ENCODE data around the gene CBLN1.

GRCh38 chr16:49284962-49285361 lies 3.3 kb upstream of the CBLN1 start:
- TF ChIP-seq CTCF (IDR thresholded peaks at IDR 0.05 in 2 of 3, conservative IDR thresholded peaks at IDR 0.05 in 1 of 3; ENCODE audit: borderline replicate concordance in 1 of 3, insufficient read depth in 1 of 3, low read depth in 2 of 3, low read length in 2 of 3): no peak
- no peak for TF ChIP-seq JUND (IDR thresholded peaks at IDR 0.05)
- no peak for TF ChIP-seq POLR2AphosphoS5 (IDR thresholded peaks at IDR 0.05; ENCODE audit: low read depth, low read length)
- TF ChIP-seq POLR2A (IDR thresholded peaks at IDR 0.05; ENCODE audit: borderline replicate concordance, extremely low read depth, insufficient read depth, insufficient read length): no peak
- no peak for TF ChIP-seq EZH2phosphoT487 (IDR thresholded peaks at IDR 0.05; ENCODE audit: borderline replicate concordance)
- no peak for TF ChIP-seq REST (IDR thresholded peaks at IDR 0.05; ENCODE audit: low read depth)
- TF ChIP-seq EGR1 (IDR thresholded peaks at IDR 0.05; ENCODE audit: low read depth): no peak
- no peak for TF ChIP-seq MAX (IDR thresholded peaks at IDR 0.05)
- TF ChIP-seq ZNF274 (IDR thresholded peaks at IDR 0.05; ENCODE audit: low read depth, low read length): no peak
- TF ChIP-seq ATF3 (IDR thresholded peaks at IDR 0.05): no peak
- no peak for TF ChIP-seq ELF1 (IDR thresholded peaks at IDR 0.05; ENCODE audit: borderline replicate concordance, low read depth)
- no peak for TF ChIP-seq EZH2 (IDR thresholded peaks at IDR 0.05)
- no peak for TF ChIP-seq TCF7L2 (IDR thresholded peaks at IDR 0.05; ENCODE audit: borderline replicate concordance, extremely low read depth, insufficient read depth, insufficient read length)
- TF ChIP-seq FOSL1 (IDR thresholded peaks at IDR 0.05; ENCODE audit: low read depth): no peak
